HS-5 (cell line): ENCODE data around the gene OSBPL5.

Source experiments
- DNase-seq: peaks from one replicate; pipeline ENCODE4 v3.0.0-alpha.2; 2012; ENCODE audit warnings: low read depth

OSBPL5 gene, protein sequence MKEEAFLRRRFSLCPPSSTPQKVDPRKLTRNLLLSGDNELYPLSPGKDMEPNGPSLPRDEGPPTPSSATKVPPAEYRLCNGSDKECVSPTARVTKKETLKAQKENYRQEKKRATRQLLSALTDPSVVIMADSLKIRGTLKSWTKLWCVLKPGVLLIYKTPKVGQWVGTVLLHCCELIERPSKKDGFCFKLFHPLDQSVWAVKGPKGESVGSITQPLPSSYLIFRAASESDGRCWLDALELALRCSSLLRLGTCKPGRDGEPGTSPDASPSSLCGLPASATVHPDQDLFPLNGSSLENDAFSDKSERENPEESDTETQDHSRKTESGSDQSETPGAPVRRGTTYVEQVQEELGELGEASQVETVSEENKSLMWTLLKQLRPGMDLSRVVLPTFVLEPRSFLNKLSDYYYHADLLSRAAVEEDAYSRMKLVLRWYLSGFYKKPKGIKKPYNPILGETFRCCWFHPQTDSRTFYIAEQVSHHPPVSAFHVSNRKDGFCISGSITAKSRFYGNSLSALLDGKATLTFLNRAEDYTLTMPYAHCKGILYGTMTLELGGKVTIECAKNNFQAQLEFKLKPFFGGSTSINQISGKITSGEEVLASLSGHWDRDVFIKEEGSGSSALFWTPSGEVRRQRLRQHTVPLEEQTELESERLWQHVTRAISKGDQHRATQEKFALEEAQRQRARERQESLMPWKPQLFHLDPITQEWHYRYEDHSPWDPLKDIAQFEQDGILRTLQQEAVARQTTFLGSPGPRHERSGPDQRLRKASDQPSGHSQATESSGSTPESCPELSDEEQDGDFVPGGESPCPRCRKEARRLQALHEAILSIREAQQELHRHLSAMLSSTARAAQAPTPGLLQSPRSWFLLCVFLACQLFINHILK

DNA sequence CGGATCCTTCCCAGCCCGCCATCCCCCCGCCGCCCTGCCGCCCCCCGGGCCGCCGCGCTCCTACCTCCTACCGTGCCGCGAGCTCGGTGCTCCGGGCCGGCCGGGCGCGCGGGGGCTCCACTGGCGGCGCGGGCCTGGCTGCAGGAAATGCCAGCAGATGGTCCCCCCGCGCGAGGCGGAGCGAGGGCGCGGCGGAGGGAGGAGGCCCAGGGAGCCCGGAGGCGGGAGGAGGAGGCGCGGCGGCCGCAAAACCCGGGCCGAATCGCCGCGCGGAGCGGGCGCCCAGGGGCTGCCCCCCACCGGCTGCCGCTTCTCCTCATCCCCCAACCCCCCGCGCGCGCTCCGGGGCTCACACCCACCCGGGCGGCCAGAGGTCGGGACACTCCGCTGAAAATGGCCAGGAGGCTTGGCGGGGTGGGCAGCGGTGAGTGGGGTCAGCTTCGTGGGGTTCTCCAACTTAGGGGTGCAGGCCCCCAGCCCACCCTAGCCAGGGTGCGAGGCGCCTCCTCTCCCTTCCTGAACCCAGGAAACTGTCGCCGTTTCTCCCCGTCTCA is at the start of gene OSBPL5:
Gene OSBPL5 (minus strand): TSS at position 159 of the 554 bp plus-strand sequence. CDS start 36,162 bp downstream, outside the sequence.
- DNase-seq, result no peak

- no peak for DNase-seq
Observed at GRCh38 chr11:3214420-3214699, 49.2 kb upstream of the OSBPL5 start.

DNA sequence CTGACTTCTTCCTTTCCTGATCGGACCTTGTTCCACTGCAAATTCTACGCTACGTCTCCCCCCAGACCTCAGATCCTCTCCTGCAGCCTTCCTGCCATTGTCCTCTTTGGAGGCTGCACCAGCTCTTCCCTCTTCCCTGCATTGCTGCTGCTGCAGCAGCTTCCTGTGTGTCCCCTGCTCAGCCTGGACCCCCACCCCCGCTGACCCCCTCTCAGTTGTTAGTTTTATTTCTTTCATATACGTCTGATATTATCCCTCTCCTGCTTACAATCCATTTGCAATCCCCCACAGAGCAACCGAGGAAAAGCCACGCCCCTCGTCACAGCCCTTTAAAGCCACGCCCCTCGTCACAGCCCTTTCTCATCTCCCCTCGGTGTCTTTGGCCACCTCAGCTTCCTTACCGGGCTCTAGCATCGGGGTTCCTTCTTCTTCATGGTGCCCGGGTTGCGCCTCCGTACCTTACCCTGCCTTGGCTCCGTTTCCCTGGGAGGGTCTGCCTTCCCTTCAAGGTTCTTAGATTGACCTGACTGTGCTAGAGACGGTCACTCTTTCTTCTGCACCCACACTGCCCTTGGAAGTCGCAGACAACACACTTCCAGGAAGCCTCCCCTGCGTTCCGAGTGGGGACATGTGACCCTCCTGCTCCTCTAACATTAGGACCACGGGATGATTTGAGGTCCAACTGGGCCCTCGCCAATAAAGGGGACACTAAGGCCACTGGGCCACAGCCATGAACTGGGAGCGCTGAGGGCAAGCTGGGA is 48.7 kb upstream of the OSBPL5 start:
- no peak for DNase-seq

DNA sequence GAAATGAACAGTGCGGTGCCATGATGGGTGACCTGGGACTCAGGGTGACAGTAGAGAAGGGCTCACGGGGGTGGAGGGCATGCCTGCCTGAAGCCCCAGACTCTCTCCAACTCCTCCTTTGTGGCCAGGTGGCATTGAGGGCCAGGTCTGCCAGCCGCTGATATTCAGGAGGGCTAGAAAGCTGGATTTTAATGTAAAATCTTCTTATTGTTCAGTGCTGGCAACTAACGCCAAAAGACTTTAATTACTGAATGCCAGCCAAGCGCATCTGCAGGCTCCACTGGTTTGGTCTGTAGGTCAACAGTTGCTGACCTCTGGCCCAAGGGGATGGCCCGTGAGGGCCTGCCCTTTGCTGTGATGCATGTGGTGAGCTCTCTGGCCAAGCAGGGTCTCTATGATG is 43.2 kb upstream of the OSBPL5 start:
- no peak for DNase-seq

DNA sequence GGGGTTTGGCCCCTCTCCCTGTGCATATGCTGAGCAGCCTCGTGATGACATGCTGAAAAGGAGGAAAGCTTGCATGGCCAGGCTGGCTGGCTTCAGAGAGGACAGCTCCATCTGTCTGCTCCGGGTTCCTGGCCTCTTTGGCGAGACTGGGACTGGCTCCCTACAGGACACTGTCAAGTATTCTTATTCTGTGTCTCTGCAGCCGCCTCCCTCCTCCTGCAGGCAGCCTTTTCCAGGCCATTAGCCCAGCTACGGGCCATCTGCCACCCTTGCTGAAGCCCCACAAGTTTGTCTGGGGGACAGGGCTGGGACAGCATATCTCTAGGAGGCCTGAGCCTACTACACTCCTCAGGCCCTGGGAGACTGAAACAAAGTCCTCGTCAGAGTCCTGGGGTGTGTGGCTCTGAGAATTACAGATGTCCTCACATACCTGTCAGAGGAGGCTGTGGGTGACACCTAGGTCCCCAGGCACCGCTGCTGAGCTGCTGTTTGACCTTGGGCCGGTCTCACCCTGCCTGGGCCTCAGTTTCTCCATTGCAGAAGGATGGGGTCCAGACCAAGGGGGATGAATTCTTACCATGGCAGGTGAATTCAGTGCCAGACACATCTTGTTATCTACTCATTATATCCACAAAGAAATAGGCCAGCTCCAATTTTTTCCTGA is 42.5 kb upstream of the OSBPL5 start:
- DNase-seq, result no peak

DNA sequence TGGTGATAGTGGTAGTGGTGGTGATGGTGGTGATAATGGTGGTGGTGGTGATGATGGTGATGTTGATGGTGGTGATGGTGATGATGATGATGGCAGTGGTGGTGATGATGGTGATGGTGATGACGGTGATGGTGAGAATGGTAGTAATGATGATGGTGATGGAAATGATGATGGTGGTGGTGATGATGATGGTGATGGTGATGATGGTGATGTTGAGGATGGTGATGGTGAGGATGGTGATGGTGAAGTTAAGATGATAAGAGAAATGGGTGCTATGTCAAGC is 41.8 kb upstream of the OSBPL5 start:
- no peak for DNase-seq

GRCh38 chr11:3206156-3206921 is 41.2 kb upstream of the OSBPL5 start:
- DNase-seq, result no peak

- no peak for DNase-seq
Observed at GRCh38 chr11:3205261-3206155, 40.4 kb upstream of the OSBPL5 start.

GRCh38 chr11:3204141-3205015 is 39.3 kb upstream of the OSBPL5 start:
- DNase-seq, result no peak

DNA sequence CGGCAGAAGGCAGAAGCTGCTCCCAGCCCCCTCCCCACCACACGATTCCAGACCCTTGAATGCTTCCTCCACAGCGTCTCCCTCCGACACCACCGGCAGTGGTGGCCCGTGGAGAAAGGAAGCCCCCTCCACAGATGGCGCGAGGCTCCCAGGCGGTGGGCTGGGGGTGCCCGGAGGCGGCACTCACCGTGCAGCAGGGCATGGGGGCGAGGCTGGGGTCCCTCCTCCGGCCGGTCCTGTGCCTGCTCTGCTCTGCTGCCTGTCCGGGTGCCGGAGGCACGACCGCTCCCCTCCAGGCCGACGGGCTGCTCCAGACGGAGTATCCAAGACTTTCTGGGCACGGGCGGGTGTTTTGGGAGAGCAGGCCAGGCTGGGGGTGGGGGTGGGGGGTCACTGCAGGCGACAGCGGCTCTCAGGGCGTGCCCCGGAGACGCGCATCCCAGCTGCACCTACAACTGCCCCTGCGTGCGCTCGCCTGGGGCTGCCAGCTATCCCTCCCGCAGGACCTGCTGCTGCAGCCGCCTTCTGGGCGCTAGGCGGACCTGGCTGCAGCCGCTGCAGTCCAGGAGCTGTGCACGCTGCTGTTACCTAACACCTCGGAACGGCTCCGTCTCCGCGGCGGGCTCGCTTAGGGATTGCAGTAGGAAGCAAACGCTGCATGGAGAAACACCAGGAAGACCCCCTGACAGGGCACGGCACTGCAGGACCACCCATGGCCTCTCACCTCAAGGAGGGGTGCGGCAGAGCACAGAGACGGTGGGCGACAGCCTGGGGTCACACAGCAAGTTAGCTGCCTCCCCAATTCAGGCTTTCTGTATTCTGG is 38.3 kb upstream of the OSBPL5 start:
- DNase-seq, result no peak

- DNase-seq, result no peak
Observed at GRCh38 chr11:3202759-3203158, 37.6 kb upstream of the OSBPL5 start.

DNA sequence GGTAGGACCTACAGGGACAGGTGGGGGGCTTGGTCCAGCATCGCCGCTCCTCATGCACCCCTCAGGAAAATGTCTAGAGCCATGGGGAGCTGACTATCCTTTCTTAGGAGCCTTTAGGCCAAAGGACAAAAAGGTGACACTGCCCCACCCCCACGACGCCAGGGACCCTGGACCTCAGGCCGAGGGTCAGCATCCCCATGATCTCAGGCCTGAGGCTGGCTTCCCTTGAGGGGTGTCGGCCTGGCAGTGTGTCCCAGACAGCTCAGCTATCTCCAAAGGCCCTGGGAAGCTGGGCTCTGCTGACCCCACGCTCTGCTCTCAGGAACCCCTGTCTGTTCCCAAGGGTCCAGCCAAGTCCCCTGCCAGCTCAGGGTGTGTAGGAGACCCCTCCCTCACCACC is 37.2 kb upstream of the OSBPL5 start:
- no peak for DNase-seq

- DNase-seq, result no peak
Observed at GRCh38 chr11:3201677-3202181, 36.6 kb upstream of the OSBPL5 start.

DNA sequence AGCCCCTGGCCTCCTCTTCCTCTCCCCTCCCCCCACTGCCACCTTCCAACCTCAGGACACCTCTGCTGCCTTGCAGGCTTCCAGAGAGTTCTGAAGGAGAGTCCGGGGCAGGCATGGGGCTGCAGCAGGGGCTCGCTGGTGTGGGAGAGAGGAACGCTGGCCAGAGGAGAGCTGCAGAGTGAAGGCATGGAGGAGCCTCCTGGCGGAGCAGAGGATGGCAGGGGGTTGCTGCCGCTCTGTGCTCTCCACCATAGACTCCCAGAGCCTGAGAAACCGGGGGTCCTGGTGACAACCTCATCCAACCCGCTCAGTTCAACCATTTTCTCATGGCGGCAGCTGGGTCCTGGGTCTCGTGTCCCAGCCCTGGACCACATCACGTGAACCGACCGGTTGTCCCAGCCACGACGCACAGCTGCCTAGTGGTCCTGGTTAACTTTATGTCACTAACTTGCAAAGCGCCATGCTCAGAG is 36.0 kb upstream of the OSBPL5 start:
- DNase-seq, result no peak

GRCh38 chr11:3200388-3201111 is 35.4 kb upstream of the OSBPL5 start:
- DNase-seq, result no peak

GRCh38 chr11:3199537-3200295 is 34.6 kb upstream of the OSBPL5 start:
- no peak for DNase-seq
